ENCODE results near the gene KLHL3.
"Not testable (repeated sequence)": the region's sequence is repeated elsewhere in the genome, so short reads cannot be mapped to it uniquely, and the experiment has no call there.

Gene KLHL3

GRCh38 chr5:137660349-137660817 is 75.5 kb downstream of the KLHL3 start:
- DNase-seq, result no peak

DNA sequence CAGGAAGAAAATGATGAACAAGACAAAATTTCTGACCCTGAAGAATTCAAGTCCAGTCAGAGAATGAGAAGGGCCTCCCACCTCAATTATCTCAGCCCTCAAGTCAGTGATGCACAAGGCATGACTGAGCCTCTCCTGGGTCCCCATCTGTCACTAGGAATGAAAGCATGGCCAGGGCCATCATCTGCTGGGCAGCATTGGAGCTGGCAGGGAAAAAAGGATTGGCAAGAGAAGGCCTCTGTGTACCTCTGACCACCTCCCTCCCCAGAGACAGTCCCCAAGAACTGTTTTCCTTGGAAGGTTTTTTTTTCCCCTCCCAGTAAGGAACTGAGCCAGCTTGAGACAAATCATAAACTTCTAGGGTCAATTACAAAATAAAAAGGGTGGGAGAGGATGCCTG is 76.7 kb downstream of the KLHL3 start:
- no peak for DNase-seq

GRCh38 chr5:137658324-137658723 is 77.6 kb downstream of the KLHL3 start:
- no peak for DNase-seq

GRCh38 chr5:137657073-137657472 is 78.8 kb downstream of the KLHL3 start:
- DNase-seq, result no peak

DNA sequence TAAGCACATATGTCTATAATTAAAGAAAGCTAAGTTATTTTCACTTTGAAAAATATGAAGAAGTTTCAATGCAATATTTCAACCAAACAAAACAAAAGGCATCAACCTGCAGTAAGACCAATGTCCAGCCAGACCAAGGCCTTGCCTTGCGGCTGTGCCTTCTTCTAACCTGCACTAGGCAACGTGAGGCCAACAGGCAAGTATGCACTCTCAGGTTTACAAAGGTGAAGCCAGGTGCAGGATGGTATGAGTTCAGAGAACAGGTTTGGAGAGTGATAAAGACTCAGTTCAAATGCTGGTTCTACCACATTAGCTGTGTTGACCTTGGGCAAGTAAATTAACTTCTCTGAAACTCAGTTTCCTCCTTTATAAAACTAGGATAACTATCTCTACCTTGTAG is 79.3 kb downstream of the KLHL3 start:
- DNase-seq, result no peak

- no peak for DNase-seq
Measured at GRCh38 chr5:137651022-137651421, 84.9 kb downstream of the KLHL3 start.

GRCh38 chr5:137649228-137649935 is 86.5 kb downstream of the KLHL3 start:
- DNase-seq, result no peak

DNA sequence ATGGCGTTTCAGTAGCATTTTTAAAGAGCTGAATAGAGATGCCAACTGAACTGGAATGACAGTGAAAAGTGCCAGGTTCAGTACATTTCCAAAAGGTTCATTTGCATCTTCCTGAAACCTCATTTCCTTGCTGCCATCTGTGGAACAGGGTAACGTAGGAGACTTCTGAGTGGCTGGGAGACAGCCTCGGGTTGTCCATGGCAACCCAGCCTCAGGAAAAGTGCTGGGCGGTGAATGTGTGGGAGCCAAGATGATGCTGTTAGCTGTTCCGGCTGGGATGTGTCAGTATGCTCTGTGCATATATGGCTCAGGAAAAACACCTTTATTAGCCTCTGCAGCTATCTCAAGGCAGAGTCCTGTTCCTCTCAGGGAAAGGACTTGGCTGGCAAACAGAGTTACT is 87.5 kb downstream of the KLHL3 start:
- DNase-seq, result no peak

DNA sequence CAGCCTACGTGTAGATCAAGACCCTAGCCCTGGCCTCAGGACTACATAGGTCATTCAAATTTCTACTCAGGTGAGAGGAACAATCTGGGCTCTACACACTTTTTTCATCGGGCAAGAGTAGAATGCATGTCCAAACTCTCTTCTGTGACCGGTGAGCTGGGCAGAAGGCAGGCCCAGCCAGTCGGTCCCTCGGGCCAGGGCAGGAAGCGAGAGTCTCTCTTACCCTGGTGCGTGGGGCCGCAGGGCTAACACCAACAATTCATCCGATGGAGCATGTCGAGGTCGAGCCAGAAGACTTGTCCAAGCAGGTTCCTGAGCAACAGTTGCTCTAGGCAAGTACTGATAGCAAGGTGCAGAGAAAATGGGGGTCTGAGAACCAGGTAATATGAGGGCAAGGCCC is 88.5 kb downstream of the KLHL3 start:
- no peak for DNase-seq

DNA sequence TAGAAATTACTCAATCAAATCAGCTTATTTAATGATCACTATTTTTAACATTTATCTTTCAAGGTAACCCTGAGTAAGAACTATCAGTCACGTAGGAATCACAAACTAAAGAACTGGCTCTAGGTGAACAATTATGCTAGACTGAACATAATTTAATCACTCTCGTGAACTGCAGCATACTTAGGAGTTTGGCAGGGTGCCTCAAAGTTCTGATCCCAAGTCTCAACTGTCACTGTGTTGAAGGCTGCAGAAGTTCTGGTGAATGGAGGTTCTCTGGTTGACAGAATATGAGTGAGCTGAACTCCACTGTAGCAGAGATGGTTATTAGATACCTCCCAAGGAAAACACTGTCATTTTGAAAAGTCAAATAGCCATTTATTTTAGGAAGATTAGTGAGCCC is 89.1 kb downstream of the KLHL3 start:
- DNase-seq, result no peak

- DNase-seq, result not testable (repeated sequence)
Measured at GRCh38 chr5:137643081-137643480, 92.8 kb downstream of the KLHL3 start.

- no peak for DNase-seq
Measured at GRCh38 chr5:137642091-137642490, 93.8 kb downstream of the KLHL3 start.

GRCh38 chr5:137641148-137641547 is 94.7 kb downstream of the KLHL3 start:
- no peak for DNase-seq

GRCh38 chr5:137639645-137640044 is 96.2 kb downstream of the KLHL3 start:
- no peak for DNase-seq

- DNase-seq, result no peak
Measured at GRCh38 chr5:137638841-137639240, 97.0 kb downstream of the KLHL3 start.

DNA sequence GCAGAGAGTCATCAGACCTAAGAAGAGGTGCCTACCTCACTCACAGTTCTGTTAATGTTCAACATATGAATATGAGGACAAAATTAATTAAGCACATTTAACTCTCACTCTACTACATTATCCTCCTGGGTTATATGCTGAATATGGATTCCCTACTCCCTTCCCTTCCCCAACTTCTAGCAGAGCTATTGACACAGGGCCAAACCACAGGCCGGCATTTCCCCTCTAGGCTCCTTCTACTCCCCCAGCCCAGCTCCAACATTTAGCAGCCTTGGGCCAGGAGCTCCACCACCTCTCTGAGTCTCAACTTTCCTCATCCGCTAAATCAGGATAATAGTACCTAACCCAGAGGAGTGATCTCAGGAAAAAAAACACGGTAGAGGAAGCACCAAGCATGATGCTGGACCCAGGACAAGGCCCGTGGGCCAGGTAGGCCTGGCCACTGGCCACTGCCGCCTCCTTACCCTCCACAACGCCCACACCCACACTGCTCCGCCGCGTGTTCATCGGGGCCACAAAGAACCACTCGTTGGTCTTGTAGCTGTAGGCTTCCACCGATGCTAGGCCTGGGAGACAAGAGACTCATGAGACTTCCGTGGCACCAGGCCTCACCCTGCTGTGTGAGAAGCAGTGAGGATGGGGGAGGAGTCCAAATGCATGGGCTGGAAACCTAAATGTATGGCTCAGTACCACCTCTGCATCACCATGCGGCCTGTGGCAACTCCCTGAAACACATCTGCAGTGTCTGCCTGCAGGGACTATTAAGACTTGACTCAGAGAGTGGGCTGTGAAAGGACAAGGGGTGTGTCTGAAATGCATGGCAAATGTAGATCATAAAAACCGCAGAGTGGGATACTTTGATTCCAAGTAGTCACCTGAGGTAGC is 98.8 kb downstream of the KLHL3 start:
- DNase-seq, result no peak

DNA sequence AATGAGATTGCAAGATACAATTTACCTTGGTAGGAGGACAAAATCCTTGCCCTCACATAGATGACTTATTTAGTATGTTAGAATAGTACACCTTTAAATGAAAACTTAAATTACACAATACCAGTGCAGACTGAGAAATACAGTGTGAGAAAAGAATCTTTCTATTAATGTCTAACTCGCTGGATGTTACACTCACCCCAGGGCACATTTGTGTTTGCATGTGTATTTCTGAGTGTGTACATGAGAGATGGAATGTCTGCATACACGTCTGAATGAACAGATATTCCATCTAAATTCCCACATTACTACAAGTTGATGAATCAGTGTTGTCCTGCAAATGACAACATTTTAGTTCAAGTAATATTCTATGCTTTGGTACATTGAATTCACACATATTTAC is 99.8 kb downstream of the KLHL3 start:
- no peak for DNase-seq

DNA sequence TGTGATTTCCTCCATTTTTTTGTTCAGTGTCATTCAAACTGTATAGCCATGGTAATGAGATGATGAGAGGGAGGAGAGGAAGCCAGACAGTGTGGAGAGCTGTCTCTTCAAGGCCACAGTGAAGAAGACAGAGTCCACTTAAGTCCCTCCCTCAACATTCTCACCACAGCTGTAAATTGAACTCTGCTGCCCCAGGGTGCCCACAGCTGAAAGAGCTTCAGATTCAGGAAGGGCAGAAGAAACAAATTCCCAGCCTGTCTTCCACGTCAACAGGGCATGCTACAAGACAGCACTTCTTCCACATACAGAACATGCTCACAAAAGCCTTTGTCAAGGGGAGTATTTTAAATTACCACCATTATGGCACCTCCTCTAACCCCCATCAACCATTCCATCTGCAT is 100.4 kb downstream of the KLHL3 start:
- DNase-seq, result no peak

DNA sequence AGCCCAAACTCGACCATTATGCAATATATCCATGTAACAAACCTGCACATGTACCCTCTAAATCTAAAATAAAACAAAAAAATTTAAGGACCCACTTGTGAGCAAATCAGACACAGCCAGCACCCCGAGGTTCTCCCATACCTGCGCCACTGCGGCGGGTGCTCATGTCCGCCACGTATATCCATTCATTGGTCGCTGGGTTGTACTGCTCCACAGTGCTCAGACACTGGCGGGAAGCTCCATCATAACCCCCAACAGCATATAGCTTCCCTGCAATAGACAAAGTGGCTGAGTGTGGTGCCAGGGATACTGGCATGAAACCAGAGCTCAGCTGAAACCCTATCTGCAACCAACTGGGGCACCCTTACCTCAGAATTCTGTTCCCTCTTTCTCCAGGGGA is 102.0 kb downstream of the KLHL3 start:
- DNase-seq, result no peak

DNA sequence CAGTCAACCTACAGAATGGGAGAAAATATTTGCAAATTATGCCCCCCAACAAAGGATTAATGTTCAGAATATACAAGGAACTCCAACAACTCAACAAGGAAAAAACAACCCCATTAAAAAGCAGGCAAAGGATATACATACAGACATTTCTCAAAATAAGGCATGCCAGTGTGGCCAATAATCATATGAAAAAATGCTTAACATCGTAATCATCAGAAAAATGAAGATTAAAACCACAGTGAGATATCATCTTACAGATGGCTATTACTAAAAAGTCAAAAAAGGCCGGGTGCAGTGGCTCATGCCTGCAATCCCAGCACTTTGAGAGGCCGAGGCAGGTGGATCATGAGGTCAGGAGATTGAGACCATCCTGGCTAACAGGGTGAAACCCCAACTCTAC is 103.2 kb downstream of the KLHL3 start:
- DNase-seq, result no peak

- no peak for DNase-seq
Measured at GRCh38 chr5:137631453-137631852, 104.4 kb downstream of the KLHL3 start.

DNA sequence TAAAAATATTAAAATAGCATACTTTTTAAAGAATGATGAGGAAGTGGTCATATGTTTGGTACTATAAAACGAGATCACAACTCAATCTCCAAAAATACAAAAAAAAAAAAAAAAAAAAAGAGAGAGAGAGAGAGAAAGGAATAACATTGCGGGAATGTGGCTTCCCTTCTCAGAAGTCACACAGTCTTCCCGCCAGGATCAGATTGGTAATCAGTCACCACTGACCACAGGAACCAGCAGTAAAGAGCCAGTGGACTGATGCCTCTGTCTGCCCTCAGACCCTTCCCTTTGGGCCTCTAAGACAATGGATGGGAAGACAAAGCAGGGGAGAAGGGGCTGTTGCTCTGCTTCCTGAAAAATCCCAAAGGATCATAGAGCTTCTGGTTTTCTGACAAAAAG is 104.9 kb downstream of the KLHL3 start:
- no peak for DNase-seq

- DNase-seq, result no peak
Measured at GRCh38 chr5:137630216-137630971, 105.5 kb downstream of the KLHL3 start.

- DNase-seq, result no peak
Measured at GRCh38 chr5:137629646-137630045, 106.2 kb downstream of the KLHL3 start.

Measured in NCI-H187 treated with DMSO at 0.1 percent for 48 hours (cell line).